Measurements from ENCODE around the gene BRWD1. TPM values are rescaled to one million over a fixed set of nuclear protein-coding genes. Genes with fewer than 3 reads are reported as not detected.

The BRWD1 gene
- total and polyA plus RNA-seq, 2 of the 13 experiments (the other 11 are each of a cell fraction or from before 2014, with no cell fraction given), result 13.9 to 28.0 TPM

- TF ChIP-seq ZNF407 (CRISPR knock-in tag; IDR thresholded peaks at IDR 0.05; ENCODE audit: not compliant biosample characterization) (peak; percentile 59), ZNF235 (CRISPR knock-in tag; IDR thresholded peaks at IDR 0.05; ENCODE audit: borderline replicate concordance) (peak; percentile 69; the same call in 1 of the 2 replicates), ZNF367 (CRISPR knock-in tag; IDR thresholded peaks at IDR 0.05; ENCODE audit: borderline replicate concordance) (peak; percentile 70; the same call in 1 of the 2 replicates), ZNF326 (CRISPR knock-in tag; IDR thresholded peaks at IDR 0.05; ENCODE audit: borderline replicate concordance) (no peak), HES4 (CRISPR knock-in tag; IDR thresholded peaks at IDR 0.05; ENCODE audit: borderline replicate concordance) (peak; percentile 62; the same call in 1 of the 2 replicates), KAT8 (CRISPR knock-in tag; IDR thresholded peaks at IDR 0.05) (peak; percentile 57), ZNF670 (CRISPR knock-in tag; IDR thresholded peaks at IDR 0.05; ENCODE audit: borderline replicate concordance) (peak; percentile 62; the same call in 1 of the 2 replicates), ZNF138 (CRISPR knock-in tag; IDR thresholded peaks at IDR 0.05; ENCODE audit: low read depth) (no peak), ATF7-NPFF (CRISPR knock-in tag; IDR thresholded peaks at IDR 0.05; ENCODE audit: low read depth) (peak; percentile 90; the same call in 1 of the 2 replicates), ERF (CRISPR knock-in tag; IDR thresholded peaks at IDR 0.05) (peak; percentile 70), ZNF234 (CRISPR knock-in tag; conservative IDR thresholded peaks at IDR 0.05) (no peak), AGO1 (IDR thresholded peaks at IDR 0.05; ENCODE audit: low read depth, low read length, poor library complexity, severe bottlenecking) (peak; percentile 92), ZNF616 (CRISPR knock-in tag; IDR thresholded peaks at IDR 0.05; ENCODE audit: low read depth) (no peak; the same call in 1 of the 2 replicates)
- TF ChIP-seq, protein P1, sequence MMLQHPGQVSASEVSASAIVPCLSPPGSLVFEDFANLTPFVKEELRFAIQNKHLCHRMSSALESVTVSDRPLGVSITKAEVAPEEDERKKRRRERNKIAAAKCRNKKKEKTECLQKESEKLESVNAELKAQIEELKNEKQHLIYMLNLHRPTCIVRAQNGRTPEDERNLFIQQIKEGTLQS (CRISPR knock-in tag; IDR thresholded peaks at IDR 0.05), result no peak; the same call in 1 of the 2 replicates
- TF ChIP-seq, protein P2, sequence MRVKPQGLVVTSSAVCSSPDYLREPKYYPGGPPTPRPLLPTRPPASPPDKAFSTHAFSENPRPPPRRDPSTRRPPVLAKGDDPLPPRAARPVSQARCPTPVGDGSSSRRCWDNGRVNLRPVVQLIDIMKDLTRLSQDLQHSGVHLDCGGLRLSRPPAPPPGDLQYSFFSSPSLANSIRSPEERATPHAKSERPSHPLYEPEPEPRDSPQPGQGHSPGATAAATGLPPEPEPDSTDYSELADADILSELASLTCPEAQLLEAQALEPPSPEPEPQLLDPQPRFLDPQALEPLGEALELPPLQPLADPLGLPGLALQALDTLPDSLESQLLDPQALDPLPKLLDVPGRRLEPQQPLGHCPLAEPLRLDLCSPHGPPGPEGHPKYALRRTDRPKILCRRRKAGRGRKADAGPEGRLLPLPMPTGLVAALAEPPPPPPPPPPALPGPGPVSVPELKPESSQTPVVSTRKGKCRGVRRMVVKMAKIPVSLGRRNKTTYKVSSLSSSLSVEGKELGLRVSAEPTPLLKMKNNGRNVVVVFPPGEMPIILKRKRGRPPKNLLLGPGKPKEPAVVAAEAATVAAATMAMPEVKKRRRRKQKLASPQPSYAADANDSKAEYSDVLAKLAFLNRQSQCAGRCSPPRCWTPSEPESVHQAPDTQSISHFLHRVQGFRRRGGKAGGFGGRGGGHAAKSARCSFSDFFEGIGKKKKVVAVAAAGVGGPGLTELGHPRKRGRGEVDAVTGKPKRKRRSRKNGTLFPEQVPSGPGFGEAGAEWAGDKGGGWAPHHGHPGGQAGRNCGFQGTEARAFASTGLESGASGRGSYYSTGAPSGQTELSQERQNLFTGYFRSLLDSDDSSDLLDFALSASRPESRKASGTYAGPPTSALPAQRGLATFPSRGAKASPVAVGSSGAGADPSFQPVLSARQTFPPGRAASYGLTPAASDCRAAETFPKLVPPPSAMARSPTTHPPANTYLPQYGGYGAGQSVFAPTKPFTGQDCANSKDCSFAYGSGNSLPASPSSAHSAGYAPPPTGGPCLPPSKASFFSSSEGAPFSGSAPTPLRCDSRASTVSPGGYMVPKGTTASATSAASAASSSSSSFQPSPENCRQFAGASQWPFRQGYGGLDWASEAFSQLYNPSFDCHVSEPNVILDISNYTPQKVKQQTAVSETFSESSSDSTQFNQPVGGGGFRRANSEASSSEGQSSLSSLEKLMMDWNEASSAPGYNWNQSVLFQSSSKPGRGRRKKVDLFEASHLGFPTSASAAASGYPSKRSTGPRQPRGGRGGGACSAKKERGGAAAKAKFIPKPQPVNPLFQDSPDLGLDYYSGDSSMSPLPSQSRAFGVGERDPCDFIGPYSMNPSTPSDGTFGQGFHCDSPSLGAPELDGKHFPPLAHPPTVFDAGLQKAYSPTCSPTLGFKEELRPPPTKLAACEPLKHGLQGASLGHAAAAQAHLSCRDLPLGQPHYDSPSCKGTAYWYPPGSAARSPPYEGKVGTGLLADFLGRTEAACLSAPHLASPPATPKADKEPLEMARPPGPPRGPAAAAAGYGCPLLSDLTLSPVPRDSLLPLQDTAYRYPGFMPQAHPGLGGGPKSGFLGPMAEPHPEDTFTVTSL (CRISPR knock-in tag; IDR thresholded peaks at IDR 0.05; ENCODE audit: borderline replicate concordance), result no peak
These were observed at the start of gene BRWD1 (continued) for GRCh38 chr21:39313571-39314142.
